CD4-positive, alpha-beta T cell treated with Interleukin-2 at 100 ng/mL for 4 hours (primary cell): ENCODE measurements around the gene MAPKAPK2.
A peak's percentile ranks its signal among the peaks of the same experiment; 100 is the strongest.

Source experiments
- DNase-seq: peaks from one replicate; pipeline ENCODE4 v3.0.0-alpha.2; 2020; ENCODE audit warnings: low spot score

MAPKAPK2 gene

GRCh38 chr1:206661161-206661820 lies 23.4 kb upstream of the MAPKAPK2 start:
- no peak for DNase-seq

- no peak for DNase-seq
These were observed 22.2 kb upstream of the MAPKAPK2 start for GRCh38 chr1:206662396-206663092.

- no peak for DNase-seq
These were observed 21.3 kb upstream of the MAPKAPK2 start for GRCh38 chr1:206663362-206663761.

DNA sequence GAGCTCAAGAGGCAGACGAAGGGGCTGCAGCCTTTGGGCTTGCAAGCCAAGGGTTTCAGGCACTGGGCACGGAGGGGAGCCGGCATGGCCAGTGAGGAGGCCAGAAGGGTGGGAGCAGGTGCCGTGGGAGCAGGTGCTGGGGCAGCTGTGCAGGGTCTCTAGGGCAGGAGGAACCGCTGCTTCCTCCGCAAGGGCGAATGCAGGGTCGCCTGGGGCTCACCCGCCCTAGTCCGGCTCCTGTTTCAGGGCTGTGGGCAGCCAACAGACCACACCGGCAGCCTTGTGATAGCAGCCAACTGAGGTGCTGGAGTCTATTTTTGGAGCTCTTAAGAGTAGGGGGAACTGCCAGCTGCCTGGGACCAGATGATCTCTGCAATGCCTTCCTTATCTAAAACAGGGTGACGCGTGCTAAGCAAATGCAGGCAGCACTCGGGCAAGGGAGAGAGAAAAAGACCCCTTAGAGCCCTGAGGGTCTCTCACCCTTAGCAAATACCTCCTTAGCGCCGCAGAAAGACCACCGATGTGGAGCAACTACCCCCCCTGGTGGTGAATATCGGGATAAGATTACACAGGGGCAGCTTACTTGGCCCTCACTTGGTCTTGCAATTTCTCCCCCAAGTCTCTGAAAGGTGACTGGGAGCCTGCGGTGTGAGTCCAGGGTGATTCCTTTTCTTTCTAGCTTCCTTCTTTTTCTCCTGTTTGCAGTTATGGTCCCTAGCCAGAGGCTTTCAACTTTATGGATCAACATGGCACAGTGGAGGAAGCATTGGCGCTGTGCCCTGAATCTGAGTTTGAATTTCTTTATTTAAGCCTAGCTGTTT lies 20.7 kb upstream of the MAPKAPK2 start:
- peak; percentile 77 for DNase-seq

- no peak for DNase-seq
These were observed 20.0 kb upstream of the MAPKAPK2 start for GRCh38 chr1:206664740-206665139.

- no peak for DNase-seq
These were observed 18.6 kb upstream of the MAPKAPK2 start for GRCh38 chr1:206666031-206666561.

DNA sequence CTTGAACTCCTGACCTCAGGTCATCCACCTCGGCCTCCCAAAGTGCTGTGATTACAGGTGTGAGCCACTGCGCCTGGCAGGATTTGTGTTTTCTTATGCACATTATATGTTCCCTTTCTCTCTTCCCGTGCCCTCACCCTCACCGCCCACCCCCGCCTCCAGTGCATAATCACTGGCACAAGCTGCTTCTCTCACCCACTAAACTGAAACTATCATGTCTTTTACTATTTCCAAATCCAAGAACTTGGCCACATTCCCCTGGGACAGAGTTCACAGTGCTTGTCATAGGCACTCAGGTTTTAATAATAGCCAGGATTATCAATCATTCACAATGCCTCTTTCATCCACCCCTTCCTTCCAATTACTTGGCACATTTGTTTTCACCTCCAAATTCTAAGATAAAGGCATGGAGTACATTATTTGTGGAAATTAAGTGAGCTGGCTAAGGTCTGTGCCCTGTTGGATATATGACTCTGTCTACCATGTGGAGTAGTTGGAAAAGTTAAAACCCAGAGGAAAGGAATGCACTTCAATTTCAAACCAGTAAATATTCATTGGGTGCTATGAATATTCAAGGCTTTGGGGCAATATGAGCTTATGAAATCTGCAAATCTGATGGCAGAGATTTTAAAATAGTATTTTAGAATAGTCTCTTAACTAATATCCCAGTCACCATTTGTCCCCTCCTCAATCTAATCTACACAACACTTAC lies 17.6 kb upstream of the MAPKAPK2 start:
- DNase-seq, result no peak

DNA sequence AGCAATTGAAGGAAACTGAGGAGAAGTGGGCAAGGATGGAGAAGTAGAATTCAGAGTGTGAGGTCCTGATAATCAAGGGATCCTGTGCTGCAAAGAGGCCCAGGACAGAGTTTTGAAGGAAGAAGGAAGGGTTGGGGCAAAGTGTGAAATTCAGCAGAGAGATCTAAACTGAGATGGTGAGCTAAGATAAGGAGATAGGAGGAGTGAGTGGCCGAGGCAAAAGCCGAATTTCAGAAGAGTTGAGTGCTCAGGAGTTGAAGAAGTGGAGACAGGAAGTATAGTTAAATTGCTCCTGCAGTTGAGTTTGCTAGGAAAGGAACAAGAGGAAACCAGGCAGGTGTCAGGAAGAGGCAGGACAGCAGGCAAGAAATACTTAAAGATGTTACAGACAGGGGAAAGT lies 16.4 kb upstream of the MAPKAPK2 start:
- no peak for DNase-seq

DNA sequence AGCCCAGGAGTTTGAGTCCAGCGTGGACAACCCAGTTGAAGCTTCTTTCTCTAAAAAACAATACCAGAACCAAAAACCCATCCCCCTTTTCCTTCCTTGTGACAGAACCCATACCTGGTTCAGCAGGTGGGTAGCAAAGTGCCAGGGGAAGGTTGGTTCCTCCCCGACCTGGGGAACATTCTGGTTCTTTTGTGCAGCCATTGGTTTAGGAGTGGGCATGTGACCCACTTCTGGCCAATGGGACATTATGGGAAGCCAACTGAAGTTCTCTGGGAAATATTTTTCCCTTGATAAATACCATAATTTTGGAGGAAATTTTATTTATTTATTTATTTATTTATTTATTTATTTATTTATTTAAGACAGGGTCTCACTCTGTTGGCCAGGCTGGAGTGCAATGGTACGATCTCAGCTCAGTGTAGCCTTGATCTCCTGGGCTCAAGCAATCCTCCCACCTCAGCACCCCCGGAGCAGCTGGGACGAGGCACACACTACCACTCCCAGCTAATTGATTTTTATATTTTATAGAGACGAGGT lies 15.8 kb upstream of the MAPKAPK2 start:
- no peak for DNase-seq

DNA sequence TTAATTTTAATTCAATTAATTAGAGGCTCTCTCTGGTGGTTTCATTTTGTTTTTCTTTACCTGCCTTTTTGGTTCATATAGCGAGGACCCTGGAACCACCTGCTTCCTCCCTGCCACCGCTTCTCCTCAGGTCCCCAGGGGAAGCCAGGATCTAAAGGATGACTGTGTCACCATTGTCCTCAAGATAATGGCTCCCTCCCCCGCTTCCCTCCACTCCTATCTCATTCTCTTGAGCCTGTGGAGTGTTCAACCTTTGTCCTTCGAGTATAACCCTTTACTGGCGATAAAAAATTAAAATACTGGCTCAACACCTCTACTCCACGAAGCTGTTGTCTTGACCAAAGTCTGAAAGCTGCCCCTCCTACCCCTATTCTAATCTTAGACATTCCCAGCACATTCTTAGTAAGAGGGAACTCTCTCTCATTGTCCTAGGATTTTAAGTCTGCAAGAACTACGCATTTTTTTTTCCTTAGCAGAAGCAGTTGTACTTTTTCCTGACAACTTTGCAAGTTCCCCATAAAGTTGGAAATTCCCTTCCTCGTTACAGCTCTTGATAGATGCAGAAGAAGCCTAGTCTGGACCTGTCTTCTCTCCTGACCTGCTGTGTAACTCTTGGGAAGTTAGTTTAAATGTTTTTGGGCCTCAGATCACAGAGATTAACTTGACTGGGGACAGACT lies 12.6 kb upstream of the MAPKAPK2 start:
- DNase-seq, result no peak

DNA sequence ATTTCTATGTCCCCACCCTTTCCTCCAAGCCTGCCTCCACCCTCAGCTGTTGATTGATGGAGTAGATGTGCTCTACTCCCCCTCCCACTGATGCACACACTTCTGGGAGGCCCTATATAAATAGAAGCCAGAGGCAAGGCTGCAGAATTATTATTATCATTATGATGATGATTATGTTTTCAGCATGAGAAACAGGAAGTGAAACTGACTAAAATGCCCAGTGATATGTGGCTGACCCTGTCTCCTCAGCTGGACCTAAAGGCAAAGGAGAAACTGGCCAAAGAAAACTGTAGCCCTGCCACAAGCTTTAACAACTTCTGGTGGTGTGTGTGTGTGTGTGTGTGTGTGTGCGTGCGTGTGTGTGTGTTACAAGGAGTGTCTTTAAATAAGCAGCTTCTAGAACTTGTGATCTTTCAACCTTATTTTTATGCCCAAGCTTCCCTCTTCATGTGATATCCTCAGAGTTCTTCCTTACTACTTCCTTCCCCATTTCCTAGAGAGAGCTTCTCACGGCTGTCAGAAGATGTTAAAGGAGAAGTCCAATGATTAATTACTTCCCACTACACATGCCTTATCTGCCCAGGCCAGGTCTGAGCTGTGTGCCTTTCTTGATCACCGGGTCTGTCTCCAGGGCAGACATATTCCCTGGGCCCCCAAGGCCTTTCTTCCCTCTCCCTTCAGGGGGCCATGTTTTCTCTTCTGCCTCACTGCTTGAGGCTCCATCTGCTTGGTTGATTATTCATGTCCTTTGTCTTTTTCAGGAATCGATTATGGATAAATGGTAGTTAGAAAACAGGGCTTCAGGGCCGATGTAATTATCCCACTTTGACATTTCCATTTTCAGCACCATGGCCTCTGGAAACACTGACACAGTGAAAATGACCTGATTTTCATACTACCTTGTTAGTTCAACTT lies 11.6 kb upstream of the MAPKAPK2 start:
- DNase-seq, result no peak

GRCh38 chr1:206674236-206674635 lies 10.5 kb upstream of the MAPKAPK2 start:
- DNase-seq, result no peak

- no peak for DNase-seq
These were observed 9.9 kb upstream of the MAPKAPK2 start for GRCh38 chr1:206674745-206675175.

- no peak for DNase-seq
These were observed 8.2 kb upstream of the MAPKAPK2 start for GRCh38 chr1:206676499-206676898.

DNA sequence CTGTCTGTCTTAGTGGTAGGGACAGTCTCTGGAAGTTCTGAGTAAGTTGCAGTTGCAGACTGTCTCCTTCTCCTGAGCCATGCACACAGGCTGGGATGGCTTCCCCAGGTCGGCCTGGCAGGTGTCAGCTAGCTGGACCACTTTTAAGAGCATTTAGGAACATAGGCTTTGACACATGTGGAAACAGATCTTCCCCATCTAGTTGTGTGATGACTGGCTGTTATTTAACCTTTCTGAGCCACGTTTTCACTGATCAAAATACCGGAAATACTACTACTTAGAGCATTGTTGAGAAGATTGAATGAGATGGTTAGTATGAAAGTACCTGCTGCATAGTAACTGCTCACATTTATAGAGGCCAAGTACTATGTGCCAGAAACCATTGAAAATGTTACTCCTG lies 6.2 kb upstream of the MAPKAPK2 start:
- DNase-seq, result no peak

DNA sequence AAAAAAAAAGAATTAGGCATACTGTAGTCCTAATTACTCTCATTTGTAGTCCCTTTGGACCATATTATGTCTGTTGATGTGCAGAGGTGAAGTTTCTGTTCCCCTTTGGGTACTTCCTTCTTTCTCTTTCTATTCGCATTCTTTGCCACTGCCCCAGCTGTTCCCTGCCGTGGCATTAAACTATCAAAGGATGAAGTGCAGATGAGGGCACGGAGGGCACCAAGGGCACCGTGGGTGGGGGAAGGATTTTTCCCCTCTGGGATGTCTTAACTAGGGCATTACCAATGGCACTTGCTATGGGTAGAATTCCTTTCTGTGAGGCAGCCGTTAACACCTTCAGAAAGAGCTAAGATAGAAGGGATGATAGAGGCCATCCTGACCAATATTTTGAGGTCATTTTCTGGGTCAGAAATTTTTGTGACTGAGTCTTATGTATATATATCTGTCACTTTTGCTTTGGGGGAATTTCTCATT lies 4.9 kb upstream of the MAPKAPK2 start:
- no peak for DNase-seq

GRCh38 chr1:206680279-206680678 lies 4.4 kb upstream of the MAPKAPK2 start:
- DNase-seq, result no peak

- DNase-seq, result no peak
These were observed 3.3 kb upstream of the MAPKAPK2 start for GRCh38 chr1:206681359-206681758.

DNA sequence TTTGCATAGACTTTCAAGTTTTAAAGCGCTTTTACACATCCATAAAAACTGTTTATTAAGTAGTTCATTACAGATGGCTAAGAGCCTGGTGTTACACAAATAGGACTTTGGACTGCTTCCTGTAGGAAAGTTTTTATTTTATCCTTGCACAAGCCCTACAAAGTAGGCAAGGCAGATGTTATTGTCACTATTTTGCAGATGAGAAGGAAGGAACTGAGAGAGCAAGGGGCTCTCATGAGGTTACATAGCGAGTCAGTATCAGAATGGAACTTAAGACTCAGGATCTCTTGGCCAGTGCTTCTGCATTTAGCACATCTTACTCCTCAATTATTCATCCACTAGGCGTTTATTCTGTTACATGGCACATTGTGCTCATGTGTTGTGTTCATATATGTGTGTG lies 2.6 kb upstream of the MAPKAPK2 start:
- no peak for DNase-seq

DNA sequence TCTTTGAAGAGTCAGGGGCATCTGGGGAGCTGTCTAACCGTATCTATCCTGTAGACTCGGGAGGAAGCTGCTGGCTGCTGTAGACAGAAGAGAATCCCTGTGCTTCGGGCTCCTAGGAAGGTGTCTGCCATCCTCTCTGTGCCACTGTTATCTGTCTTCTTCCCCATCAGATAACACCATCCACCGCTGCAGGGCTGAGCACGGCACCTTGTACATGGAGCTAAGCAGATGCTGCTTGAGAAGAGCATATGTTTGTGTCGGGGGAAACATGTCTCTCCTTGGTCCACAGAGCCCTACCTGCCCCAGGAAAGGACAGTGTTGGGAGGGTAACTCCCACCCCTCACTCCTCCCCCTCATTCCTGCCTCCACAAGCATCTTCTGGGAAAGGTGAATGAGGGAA lies 1.4 kb upstream of the MAPKAPK2 start:
- DNase-seq, result no peak
